IPS-NIHi7 (cell line): ENCODE data around the gene MYH7.

Source experiments
- DNase-seq: peaks from one replicate; pipeline ENCODE4 v3.0.0; 2012; ENCODE audit warnings: mixed read lengths; ENCODE audit errors: extremely low spot score

The MYH7 gene

GRCh38 chr14:23373041-23373440 lies 62.4 kb downstream of the MYH7 start:
- DNase-seq, result no peak

- DNase-seq, result no peak
These were observed 63.0 kb downstream of the MYH7 start, which contains the start of gene IL25 for GRCh38 chr14:23372509-23372908. Gene IL25, plus strand, starts transcription at chr14:23372809.

- DNase-seq, result no peak
These were observed 63.6 kb downstream of the MYH7 start for GRCh38 chr14:23371865-23372264.

- DNase-seq, result no peak
These were observed 65.2 kb downstream of the MYH7 start for GRCh38 chr14:23370221-23370620.

GRCh38 chr14:23366426-23366921 lies 69.0 kb downstream of the MYH7 start:
- peak; percentile 91 for DNase-seq

GRCh38 chr14:23365732-23366425 lies 69.6 kb downstream of the MYH7 start:
- peak; percentile 86 for DNase-seq

- peak; percentile 59 for DNase-seq
These were observed 70.3 kb downstream of the MYH7 start, which contains the start of gene EFS for GRCh38 chr14:23365036-23365731. Gene EFS, minus strand, starts transcription at chr14:23365172. Its CDS starts 147 bp downstream, at chr14:23365025.

GRCh38 chr14:23364164-23365035 lies 71.1 kb downstream of the MYH7 start:
- DNase-seq, result peak; percentile 62
